PC-3 (cell line): ENCODE data around the gene CLPTM1L.

Experiments used
- CTCF ChIP-seq: fragments of 300-600 bp; sonication (generic); conservative IDR thresholded peaks from 2 replicates; pipeline ENCODE4 v1.5.1; 2017; ENCODE audit warnings: antibody characterized with exemption, low read depth, mild to moderate bottlenecking, low read length
- EZH2 ChIP-seq: fragments of 300-600 bp; sonication (generic); IDR thresholded peaks from one replicate; pipeline ENCODE4 v1.6.1; 2017; ENCODE audit warnings: antibody characterized with exemption, mild to moderate bottlenecking, low read length; ENCODE audit not compliant: unreplicated experiment

- TF ChIP-seq EZH2 (no peak), CTCF (no peak)
These were observed 9.3 kb downstream of the CLPTM1L start for GRCh38 chr5:1335540-1336095.
